ENCODE results near the gene ADSS1.

Gene ADSS1

DNA sequence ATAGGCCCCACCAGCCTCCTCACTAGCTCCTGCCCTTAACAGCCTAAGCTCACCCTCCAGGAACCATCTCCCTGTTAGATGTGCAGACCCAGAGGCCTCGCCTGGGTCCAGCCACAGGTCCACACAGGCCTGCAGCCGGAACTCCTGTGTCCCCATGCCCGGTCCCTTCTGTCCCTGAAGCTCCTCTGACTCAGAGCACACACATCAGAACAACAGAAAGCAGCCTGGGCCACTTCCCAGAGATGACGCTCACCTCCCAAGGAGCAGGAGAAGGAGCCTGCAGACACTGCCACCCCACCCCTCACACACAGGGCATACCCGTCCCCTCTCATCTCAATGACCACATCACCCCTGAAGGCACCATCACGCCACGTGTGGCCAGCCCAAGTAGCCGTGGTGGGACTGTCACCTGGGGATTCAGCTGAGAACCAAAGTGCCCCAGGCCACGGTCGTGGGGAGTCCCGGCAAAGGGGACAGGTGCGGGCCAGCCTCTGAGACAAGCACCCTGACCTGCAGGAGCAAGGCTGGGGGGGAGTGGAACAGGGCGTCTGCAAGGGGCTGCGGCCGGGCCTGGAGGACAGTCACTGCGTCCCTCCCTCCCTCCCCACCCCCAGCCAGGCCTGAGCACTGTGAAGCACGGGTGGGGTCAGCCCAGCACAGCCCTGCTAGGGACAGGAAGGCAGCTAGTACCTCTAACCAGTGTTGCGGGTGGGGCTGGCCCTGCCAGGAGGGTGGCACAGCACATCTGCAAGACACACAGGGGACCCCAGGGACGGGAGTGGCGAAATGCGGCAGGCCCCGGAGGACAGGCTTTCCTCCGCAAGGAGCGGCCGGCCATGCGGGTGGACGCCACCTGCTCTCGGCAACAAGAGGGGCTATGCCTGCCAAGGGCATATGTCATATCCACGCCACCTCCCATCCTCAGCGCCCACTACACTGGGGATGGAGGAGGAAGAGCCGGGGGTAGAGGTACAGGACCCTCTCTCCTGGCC lies 66.0 kb downstream of the ADSS1 start:
- H3K4me3 ChIP-seq (ENCODE audit: low read depth, low read length, poor library complexity, severe bottlenecking): no peak overlapping the region
- H4K20me1 ChIP-seq (ENCODE audit: insufficient read depth, low read length): no peaks in the 10 kb centered on the region
- no peaks in the 10 kb centered on the region for H3F3A ChIP-seq (ENCODE audit: insufficient read depth, low read length)
- H3K9ac ChIP-seq (ENCODE audit: low read length): no peak overlapping the region
- no peaks in the 10 kb centered on the region for H3K9me2 ChIP-seq (ENCODE audit: low read depth, low read length)
- TF ChIP-seq, protein P1, sequence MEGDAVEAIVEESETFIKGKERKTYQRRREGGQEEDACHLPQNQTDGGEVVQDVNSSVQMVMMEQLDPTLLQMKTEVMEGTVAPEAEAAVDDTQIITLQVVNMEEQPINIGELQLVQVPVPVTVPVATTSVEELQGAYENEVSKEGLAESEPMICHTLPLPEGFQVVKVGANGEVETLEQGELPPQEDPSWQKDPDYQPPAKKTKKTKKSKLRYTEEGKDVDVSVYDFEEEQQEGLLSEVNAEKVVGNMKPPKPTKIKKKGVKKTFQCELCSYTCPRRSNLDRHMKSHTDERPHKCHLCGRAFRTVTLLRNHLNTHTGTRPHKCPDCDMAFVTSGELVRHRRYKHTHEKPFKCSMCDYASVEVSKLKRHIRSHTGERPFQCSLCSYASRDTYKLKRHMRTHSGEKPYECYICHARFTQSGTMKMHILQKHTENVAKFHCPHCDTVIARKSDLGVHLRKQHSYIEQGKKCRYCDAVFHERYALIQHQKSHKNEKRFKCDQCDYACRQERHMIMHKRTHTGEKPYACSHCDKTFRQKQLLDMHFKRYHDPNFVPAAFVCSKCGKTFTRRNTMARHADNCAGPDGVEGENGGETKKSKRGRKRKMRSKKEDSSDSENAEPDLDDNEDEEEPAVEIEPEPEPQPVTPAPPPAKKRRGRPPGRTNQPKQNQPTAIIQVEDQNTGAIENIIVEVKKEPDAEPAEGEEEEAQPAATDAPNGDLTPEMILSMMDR (IDR thresholded peaks at IDR 0.05; ENCODE audit: low read length): no peak
- no peak for TF ChIP-seq EZH2 (IDR thresholded peaks at IDR 0.05; ENCODE audit: borderline replicate concordance, low read length)
- no peak overlapping the region for H3K4me2 ChIP-seq (ENCODE audit: low read length)
- H3K27me3 ChIP-seq (ENCODE audit: insufficient read depth, low read length): no peaks in the 10 kb centered on the region
- no peak overlapping the region for H3K27ac ChIP-seq (ENCODE audit: low read depth, low read length, poor library complexity, severe bottlenecking)
- H3K79me2 ChIP-seq (ENCODE audit: insufficient read depth, low read length): no peaks in the 10 kb centered on the region
- no peak overlapping the region for H2AFZ ChIP-seq (ENCODE audit: low read length)
- no peaks in the 10 kb centered on the region for H3K9me3 ChIP-seq (ENCODE audit: low read length)
- H3K36me3 ChIP-seq (ENCODE audit: insufficient read depth, low read length): peaks cover 21% of the 10 kb centered on the region; the same call in 1 of the 2 replicates
- H3K4me1 ChIP-seq (ENCODE audit: insufficient read depth, low read length, severe bottlenecking): peaks cover 20% of the 10 kb centered on the region

DNA sequence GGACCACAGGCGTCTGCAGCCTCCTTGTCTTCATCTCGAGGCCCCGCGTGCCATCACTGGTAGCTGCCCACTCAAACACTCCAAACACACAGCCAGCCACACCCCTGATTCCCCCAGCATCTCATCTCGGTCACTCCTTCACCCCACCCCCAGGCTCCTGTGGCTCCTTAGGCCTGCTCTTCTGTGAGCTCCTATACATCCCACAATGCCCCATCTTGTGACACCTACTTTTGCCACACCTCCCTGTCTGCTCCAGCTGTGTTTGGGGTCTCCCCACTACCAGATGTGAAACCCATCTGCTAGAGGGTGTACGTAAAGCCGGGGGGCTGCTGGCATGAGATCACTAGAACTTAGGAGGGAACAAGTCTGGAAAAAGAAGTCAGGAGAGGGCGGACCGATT lies 67.4 kb downstream of the ADSS1 start:
- H3F3A ChIP-seq (ENCODE audit: insufficient read depth, low read length): no peaks in the 10 kb centered on the region
- H3K4me3 ChIP-seq (ENCODE audit: low read depth, low read length, poor library complexity, severe bottlenecking): no peak overlapping the region
- H3K27ac ChIP-seq (ENCODE audit: low read depth, low read length, poor library complexity, severe bottlenecking): no peak overlapping the region
- no peaks in the 10 kb centered on the region for H3K9me2 ChIP-seq (ENCODE audit: low read depth, low read length)
- no peaks in the 10 kb centered on the region for H4K20me1 ChIP-seq (ENCODE audit: insufficient read depth, low read length)
- H2AFZ ChIP-seq (ENCODE audit: low read length): no peak overlapping the region
- no peak overlapping the region for H3K4me2 ChIP-seq (ENCODE audit: low read length)
- no peaks in the 10 kb centered on the region for H3K27me3 ChIP-seq (ENCODE audit: insufficient read depth, low read length)
- no peak overlapping the region for H3K9ac ChIP-seq (ENCODE audit: low read length)
- no peaks in the 10 kb centered on the region for H3K9me3 ChIP-seq (ENCODE audit: low read length)
- H3K36me3 ChIP-seq (ENCODE audit: insufficient read depth, low read length): peaks cover 21% of the 10 kb centered on the region; the same call in 1 of the 2 replicates
- no peaks in the 10 kb centered on the region for H3K79me2 ChIP-seq (ENCODE audit: insufficient read depth, low read length)
- peaks cover 26% of the 10 kb centered on the region for H3K4me1 ChIP-seq (ENCODE audit: insufficient read depth, low read length, severe bottlenecking)
- TF ChIP-seq, protein P1 (IDR thresholded peaks at IDR 0.05; ENCODE audit: low read length): no peak
- no peak for TF ChIP-seq EZH2 (IDR thresholded peaks at IDR 0.05; ENCODE audit: borderline replicate concordance, low read length)

DNA sequence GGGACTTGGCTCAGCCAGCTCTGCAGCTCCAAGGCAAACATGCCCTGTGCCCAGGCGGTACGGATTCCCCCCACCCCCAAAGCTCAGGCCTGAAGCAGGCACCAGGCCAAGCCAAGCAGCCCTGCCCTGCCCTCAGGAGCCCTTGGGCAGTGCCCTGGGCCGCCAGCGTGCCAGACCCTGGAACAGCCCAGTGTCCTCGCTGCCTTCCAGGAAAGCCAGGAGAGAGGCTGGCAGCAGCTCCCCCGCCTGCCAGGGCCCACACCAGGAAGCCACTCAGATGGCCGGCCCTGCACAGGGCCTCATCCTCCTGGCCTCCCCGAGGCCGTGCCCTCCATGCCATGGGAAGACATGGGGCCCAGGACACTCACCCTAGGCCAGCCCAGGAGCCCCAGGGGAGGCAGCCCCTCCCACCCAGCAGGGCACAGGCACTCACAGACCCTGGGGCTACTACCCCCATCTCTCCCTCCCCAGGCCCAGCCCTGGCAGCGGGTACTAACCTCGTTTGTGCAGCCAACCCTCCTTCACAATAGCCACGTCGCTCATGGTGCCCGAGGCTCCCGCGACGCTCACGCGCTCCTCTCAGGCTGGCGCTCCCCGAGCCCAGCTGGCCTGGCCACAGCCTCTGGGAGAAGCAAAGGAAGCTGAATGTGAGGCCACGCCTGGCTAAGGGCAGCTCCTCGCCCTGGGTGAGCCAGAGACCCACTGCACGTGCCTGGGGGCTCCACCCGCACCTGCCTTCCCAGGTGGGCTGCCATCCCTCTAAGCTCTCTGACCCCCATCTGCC lies 68.3 kb downstream of the ADSS1 start:
- Histone ChIP-seq H3K9me2 (ENCODE audit: low read depth, low read length) (no peaks in the 10 kb centered on the region), H3K4me1 (ENCODE audit: insufficient read depth, low read length, severe bottlenecking) (peaks cover 26% of the 10 kb centered on the region), H4K20me1 (ENCODE audit: insufficient read depth, low read length) (no peaks in the 10 kb centered on the region), H3K4me3 (ENCODE audit: low read depth, low read length, poor library complexity, severe bottlenecking) (no peak overlapping the region), H3K4me2 (ENCODE audit: low read length) (no peak overlapping the region; the same call in 1 of the 2 replicates), H3K27me3 (ENCODE audit: insufficient read depth, low read length) (no peaks in the 10 kb centered on the region), H3F3A (ENCODE audit: insufficient read depth, low read length) (no peaks in the 10 kb centered on the region), H2AFZ (ENCODE audit: low read length) (no peak overlapping the region), H3K27ac (ENCODE audit: low read depth, low read length, poor library complexity, severe bottlenecking) (no peak overlapping the region), H3K9me3 (ENCODE audit: low read length) (no peaks in the 10 kb centered on the region), H3K36me3 (ENCODE audit: insufficient read depth, low read length) (peaks cover 21% of the 10 kb centered on the region; the same call in 1 of the 2 replicates), H3K79me2 (ENCODE audit: insufficient read depth, low read length) (no peaks in the 10 kb centered on the region), H3K9ac (ENCODE audit: low read length) (no peak overlapping the region)
- TF ChIP-seq, protein P1 (IDR thresholded peaks at IDR 0.05; ENCODE audit: low read length): no peak
- no peak for TF ChIP-seq EZH2 (IDR thresholded peaks at IDR 0.05; ENCODE audit: borderline replicate concordance, low read length)
